SK-N-SH treated with all-trans-retinoic acid at 6 μM for 48 hours (cell line): Measurements from ENCODE around the gene RCBTB1.

Experiments
- ATAC-seq: fragments of 200-7000 bp; cut with Tn5 transposase; 3 replicates; pipeline ENCODE4 v1.9.1; 2020; ENCODE audit warnings: mild to moderate bottlenecking, moderate library complexity
- ARNTL ChIP-seq: fragments of 450-650 bp; formaldehyde crosslinking; IDR thresholded peaks from 2 replicates; pipeline ENCODE4 v1.5.0; 2020; ENCODE audit warnings: low read depth, mild to moderate bottlenecking, moderate library complexity, borderline replicate concordance
- CREB5 ChIP-seq: fragments of 250-450 bp; sonication (Bioruptor Pico); IDR thresholded peaks from 2 replicates; pipeline ENCODE4 v1.5.1; 2020; ENCODE audit warnings: low read depth, mild to moderate bottlenecking, moderate library complexity
- CSDC2 ChIP-seq: fragments of 250-450 bp; sonication (Bioruptor Pico); IDR thresholded peaks from 2 replicates; pipeline ENCODE4 v1.5.0; 2020; ENCODE audit warnings: mild to moderate bottlenecking, moderate library complexity
- CSRNP3 ChIP-seq: fragments of 250-450 bp; sonication (Bioruptor Pico); IDR thresholded peaks from 2 replicates; pipeline ENCODE4 v1.5.1; 2021; ENCODE audit warnings: mild to moderate bottlenecking, moderate library complexity
- ESRRG ChIP-seq: fragments of 250-450 bp; sonication (Bioruptor Pico); IDR thresholded peaks from 2 replicates; pipeline ENCODE4 v1.6.1; 2021; ENCODE audit warnings: mild to moderate bottlenecking
- GLIS3 ChIP-seq: fragments of 250-450 bp; sonication (Bioruptor Pico); IDR thresholded peaks from 2 replicates; pipeline ENCODE4 v1.5.0; 2020; ENCODE audit warnings: mild to moderate bottlenecking, moderate library complexity
- OSR1 ChIP-seq: fragments of 250-450 bp; sonication (Bioruptor Pico); IDR thresholded peaks from 2 replicates; pipeline ENCODE4 v1.8.0; 2022; ENCODE audit warnings: moderate library complexity, mild to moderate bottlenecking, inconsistent platforms
- POU6F1 ChIP-seq: fragments of 250-450 bp; sonication (Bioruptor Pico); IDR thresholded peaks from 2 replicates; pipeline ENCODE4 v1.8.0; 2021; ENCODE audit warnings: low read depth, mild to moderate bottlenecking, moderate library complexity, borderline replicate concordance
- PPARA ChIP-seq: fragments of 250-450 bp; sonication (Bioruptor Pico); IDR thresholded peaks from 2 replicates; pipeline ENCODE4 v1.5.0; 2020; ENCODE audit warnings: mild to moderate bottlenecking, borderline replicate concordance
- RARB ChIP-seq: fragments of 250-450 bp; sonication (Bioruptor Pico); IDR thresholded peaks from 2 replicates; pipeline ENCODE4 v1.8.0; 2021; ENCODE audit warnings: mild to moderate bottlenecking, moderate library complexity
- SNAI2 ChIP-seq: fragments of 250-450 bp; sonication (Bioruptor Pico); IDR thresholded peaks from 2 replicates; pipeline ENCODE4 v1.5.0; 2020; ENCODE audit warnings: mild to moderate bottlenecking, moderate library complexity
- TCF4 ChIP-seq: fragments of 250-450 bp; sonication (Bioruptor Pico); IDR thresholded peaks from 2 replicates; pipeline ENCODE4 v1.8.0; 2021; ENCODE audit warnings: mild to moderate bottlenecking, moderate library complexity, borderline replicate concordance
- TOX ChIP-seq: fragments of 250-450 bp; sonication (Bioruptor Pico); IDR thresholded peaks from 2 replicates; pipeline ENCODE4 v1.8.0; 2021; ENCODE audit warnings: mild to moderate bottlenecking, moderate library complexity, borderline replicate concordance
- TSHZ2 ChIP-seq: fragments of 250-450 bp; sonication (Bioruptor Pico); IDR thresholded peaks from 2 replicates; pipeline ENCODE4 v1.5.0; 2020; ENCODE audit warnings: mild to moderate bottlenecking, moderate library complexity
- ZC3H10 ChIP-seq: fragments of 250-450 bp; sonication (Bioruptor Pico); IDR thresholded peaks from 2 replicates; pipeline ENCODE4 v1.5.1; 2021; ENCODE audit warnings: mild to moderate bottlenecking, moderate library complexity
- ZFP3 ChIP-seq: fragments of 250-450 bp; sonication (Bioruptor Pico); IDR thresholded peaks from 2 replicates; pipeline ENCODE4 v1.5.0; 2020; ENCODE audit warnings: mild to moderate bottlenecking, moderate library complexity
- ZFP30 ChIP-seq: fragments of 450-650 bp; formaldehyde crosslinking; IDR thresholded peaks from 2 replicates; pipeline ENCODE4 v1.5.0; 2022; ENCODE audit warnings: mild to moderate bottlenecking, moderate library complexity
- ZNF565 ChIP-seq: fragments of 450-650 bp; formaldehyde crosslinking; conservative IDR thresholded peaks from 2 replicates; pipeline ENCODE4 v1.5.0; 2020; ENCODE audit warnings: low read depth, mild to moderate bottlenecking, moderate library complexity
- ZNF70 ChIP-seq: fragments of 450-650 bp; formaldehyde crosslinking; IDR thresholded peaks from 2 replicates; pipeline ENCODE4 v1.5.0; 2020; ENCODE audit warnings: mild to moderate bottlenecking, moderate library complexity
- ZNF8 ChIP-seq: fragments of 450-650 bp; formaldehyde crosslinking; IDR thresholded peaks from 2 replicates; pipeline ENCODE4 v1.5.0; 2020; ENCODE audit warnings: mild to moderate bottlenecking, moderate library complexity

Gene RCBTB1

DNA sequence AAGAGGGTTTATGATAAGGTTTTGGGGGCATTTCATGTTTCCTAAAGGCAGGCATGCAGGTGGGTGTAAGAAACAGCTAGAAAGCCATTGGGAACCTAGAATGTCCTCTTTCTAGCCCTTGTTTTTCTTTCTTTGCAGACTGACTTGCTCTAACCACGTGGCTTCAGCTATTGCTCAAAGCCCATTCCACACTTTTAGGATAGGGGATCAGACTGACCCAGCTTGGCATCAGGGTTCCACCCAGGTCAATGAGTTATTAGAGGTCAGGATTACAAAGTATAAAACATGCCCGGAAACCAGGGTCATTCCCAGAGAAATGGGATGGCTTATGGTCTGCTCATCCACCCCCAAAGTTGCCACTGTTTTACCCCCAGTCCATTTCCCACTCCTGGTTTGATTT is 72.8 kb downstream of the RCBTB1 start:
- ATAC-seq, result no peak
- no peak for TF ChIP-seq CSDC2 (CRISPR knock-in tag)
- no peak for TF ChIP-seq ZNF565

GRCh38 chr13:49503951-49504350 is 81.4 kb downstream of the RCBTB1 start:
- TF ChIP-seq ZNF565 (no peak), ZNF8 (CRISPR knock-in tag) (no peak), POU6F1 (CRISPR knock-in tag) (no peak), CSRNP3 (no peak), CREB5 (CRISPR knock-in tag) (no peak), RARB (CRISPR knock-in tag) (no peak), ARNTL (CRISPR knock-in tag) (no peak), OSR1 (no peak), ESRRG (CRISPR knock-in tag) (no peak), ZNF70 (no peak), CSDC2 (CRISPR knock-in tag) (no peak), TCF4 (CRISPR knock-in tag) (no peak), ZFP3 (CRISPR knock-in tag) (no peak), SNAI2 (CRISPR knock-in tag) (no peak), GLIS3 (CRISPR knock-in tag) (no peak), ZC3H10 (CRISPR knock-in tag) (no peak), PPARA (CRISPR knock-in tag) (no peak), TSHZ2 (CRISPR knock-in tag) (no peak), TOX (CRISPR knock-in tag) (no peak), ZFP30 (no peak)
- ATAC-seq, result no peak

- no peak for ATAC-seq
- TF ChIP-seq ZC3H10 (CRISPR knock-in tag) (no peak), TOX (CRISPR knock-in tag) (no peak), ZFP30 (no peak), POU6F1 (CRISPR knock-in tag) (no peak), CREB5 (CRISPR knock-in tag) (no peak), RARB (CRISPR knock-in tag) (no peak)
Measured at GRCh38 chr13:49502954-49503353, 82.4 kb downstream of the RCBTB1 start.
